H9 (cell line): ENCODE data around the gene SPARCL1. TPM values are rescaled to one million over a fixed set of nuclear protein-coding genes. Genes with fewer than 3 reads are reported as not detected.

Experiments used
- DNase-seq: peaks from one replicate; pipeline ENCODE4 v3.0.0-alpha.2; 2017
- H2AFZ ChIP-seq: one replicate; pipeline ENCODE4 v1.6.1; 2013; ENCODE audit warnings: mild to moderate bottlenecking, low read length, control low read depth, moderate library complexity
- H2AK5ac ChIP-seq: 2 replicates; pipeline ENCODE4 v1.6.1; 2013; ENCODE audit warnings: low read length, control low read depth, mixed read lengths; ENCODE audit not compliant: insufficient read length
- H2BK120ac ChIP-seq: one replicate; pipeline ENCODE4 v1.6.1; 2013; ENCODE audit warnings: low read depth, mild to moderate bottlenecking, low read length, control low read depth, inconsistent platforms; ENCODE audit not compliant: poor library complexity, severe bottlenecking
- H2BK12ac ChIP-seq: 2 replicates; pipeline ENCODE4 v1.6.1; 2013; ENCODE audit warnings: low read length, control low read depth, mixed read lengths, low read depth; ENCODE audit not compliant: insufficient read length
- H2BK15ac ChIP-seq: 2 replicates; pipeline ENCODE4 v1.6.1; 2013; ENCODE audit warnings: low read depth, low read length, control low read depth
- H2BK20ac ChIP-seq: one replicate; pipeline ENCODE4 v1.6.1; 2013; ENCODE audit warnings: low read depth, mild to moderate bottlenecking, low read length, control low read depth, inconsistent platforms; ENCODE audit not compliant: poor library complexity, severe bottlenecking
- H2BK5ac ChIP-seq: 2 replicates; pipeline ENCODE4 v1.6.1; 2013; ENCODE audit warnings: low read length, control low read depth, mixed read lengths; ENCODE audit not compliant: insufficient read length
- H3K14ac ChIP-seq: 2 replicates; pipeline ENCODE4 v1.6.1; 2013; ENCODE audit warnings: low read length, control low read depth; ENCODE audit not compliant: insufficient read depth
- H3K18ac ChIP-seq: 2 replicates; pipeline ENCODE4 v1.6.1; 2013; ENCODE audit warnings: low read depth, mild to moderate bottlenecking, mixed read lengths, low read length, control low read depth; ENCODE audit not compliant: insufficient read length
- H3K23ac ChIP-seq: 2 replicates; pipeline ENCODE4 v1.6.1; 2013; ENCODE audit warnings: low read length, control low read depth, mixed read lengths, low read depth; ENCODE audit not compliant: insufficient read length
- H3K23me2 ChIP-seq: 2 replicates; pipeline ENCODE4 v1.6.1; 2013; ENCODE audit warnings: low read depth, mild to moderate bottlenecking, mixed read lengths, low read length, control low read depth; ENCODE audit not compliant: insufficient read length, poor library complexity, severe bottlenecking
- H3K27ac ChIP-seq: 2 replicates; pipeline ENCODE4 v1.5.1; 2013; ENCODE audit warnings: low read length, control low read depth, mixed read lengths, low read depth; ENCODE audit not compliant: insufficient read length
- H3K27me3 ChIP-seq: 2 replicates; pipeline ENCODE4 v1.6.1; 2013; ENCODE audit warnings: low read length, control low read depth, inconsistent platforms; ENCODE audit not compliant: insufficient read depth
- H3K4ac ChIP-seq: 2 replicates; pipeline ENCODE4 v1.6.1; 2013; ENCODE audit warnings: low read depth, mild to moderate bottlenecking, control low read depth, inconsistent platforms, low read length, moderate library complexity
- H3K4me1 ChIP-seq: 2 replicates; pipeline ENCODE4 v1.6.1; 2013; ENCODE audit warnings: low read length, control low read depth, inconsistent platforms; ENCODE audit not compliant: insufficient read depth
- H3K4me2 ChIP-seq: 2 replicates; pipeline ENCODE4 v1.6.1; 2013; ENCODE audit warnings: low read length, control low read depth, mixed read lengths; ENCODE audit not compliant: insufficient read length, insufficient read depth
- H3K56ac ChIP-seq: 2 replicates; pipeline ENCODE4 v1.6.1; 2013; ENCODE audit warnings: low read depth, mild to moderate bottlenecking, mixed read lengths, low read length, control low read depth; ENCODE audit not compliant: insufficient read length
- H3K79me1 ChIP-seq: 2 replicates; pipeline ENCODE4 v1.6.1; 2013; ENCODE audit warnings: low read depth, mild to moderate bottlenecking, moderate library complexity, low read length, control low read depth, inconsistent platforms; ENCODE audit not compliant: insufficient read depth, poor library complexity, severe bottlenecking
- H3K79me2 ChIP-seq: 2 replicates; pipeline ENCODE4 v1.6.1; 2013; ENCODE audit warnings: low read length, control low read depth, inconsistent platforms; ENCODE audit not compliant: insufficient read depth
- H3K9ac ChIP-seq: 2 replicates; pipeline ENCODE4 v1.6.1; 2013; ENCODE audit warnings: low read length, control low read depth, mixed read lengths; ENCODE audit not compliant: insufficient read length; ENCODE audit errors: extremely low read depth
- H3K9me3 ChIP-seq: one replicate; pipeline ENCODE4 v1.6.1; 2013; ENCODE audit warnings: low read depth, low read length, inconsistent platforms; ENCODE audit not compliant: control insufficient read depth
- H3T11ph ChIP-seq: one replicate; pipeline ENCODE4 v1.6.1; 2013; ENCODE audit warnings: mild to moderate bottlenecking, low read length, control low read depth, inconsistent platforms
- H4K20me1 ChIP-seq: one replicate; pipeline ENCODE4 v1.6.1; 2013; ENCODE audit not compliant: control insufficient read depth, insufficient read length, insufficient read depth
- H4K5ac ChIP-seq: 2 replicates; pipeline ENCODE4 v1.6.1; 2013; ENCODE audit warnings: low read depth, mild to moderate bottlenecking, mixed read lengths, low read length, control low read depth; ENCODE audit not compliant: insufficient read length
- H4K8ac ChIP-seq: replicated peaks from 2 replicates; pipeline ENCODE4 v1.6.1; 2013; ENCODE audit warnings: low read length, control low read depth, mixed read lengths, low read depth; ENCODE audit not compliant: insufficient read length
- H4K91ac ChIP-seq: 2 replicates; pipeline ENCODE4 v1.6.1; 2013; ENCODE audit warnings: low read depth, mild to moderate bottlenecking, moderate library complexity, mixed read lengths, low read length, control low read depth; ENCODE audit not compliant: insufficient read length
- H3K27ac Mint-ChIP-seq, 3 experiments: 2 replicates in 2 of 3; 3 replicates in 1 of 3; pipeline ENCODE4 v1.8.0; 2020 to 2021; ENCODE audit warnings: mixed read lengths in 3 of 3, mild to moderate bottlenecking in 1 of 3, moderate library complexity in 1 of 3
- H3K27me3 Mint-ChIP-seq: 2 replicates; pipeline ENCODE4 v1.8.0; 2021; ENCODE audit warnings: low read depth, mild to moderate bottlenecking, moderate library complexity, mixed read lengths
- H3K36me3 Mint-ChIP-seq, 3 experiments: 2 replicates in 2 of 3; 3 replicates in 1 of 3; pipeline ENCODE4 v1.8.0; 2020 to 2021; ENCODE audit warnings: low read depth in 3 of 3, mixed read lengths in 3 of 3; ENCODE audit not compliant: insufficient read depth in 1 of 3
- H3K4me1 Mint-ChIP-seq, 2 experiments: 2 replicates each; pipeline ENCODE4 v1.8.0; 2020; ENCODE audit warnings: mixed read lengths in 2 of 2
- H3K4me3 Mint-ChIP-seq, 2 experiments: 2 replicates in 1 of 2; 3 replicates in 1 of 2; pipeline ENCODE4 v1.8.0; 2020 to 2021; ENCODE audit warnings: mild to moderate bottlenecking in 2 of 2, mixed read lengths in 2 of 2, moderate library complexity in 1 of 2
- H3K9me3 Mint-ChIP-seq, 2 experiments: 2 replicates in 1 of 2; 3 replicates in 1 of 2; pipeline ENCODE4 v1.8.0; 2020; ENCODE audit warnings: mild to moderate bottlenecking in 2 of 2, mixed read lengths in 2 of 2, moderate library complexity in 1 of 2
- WGBS: extraction: QIAGEN DNeasy Blood & Tissue Kit; methylation state at CpG from one replicate; pipeline ENCODE4 v1.1.7; 2013; ENCODE audit warnings: missing lambda C conversion rate, low lambda C conversion rate, mixed read lengths; ENCODE audit not compliant: insufficient read length; ENCODE audit errors: extremely low coverage; 5-methylcytosine and 5-hydroxymethylcytosine counted together
- total RNA-seq: library from RNA; stranded (reverse); gene quantifications from 2 replicates; pipeline ENCODE4 v1.2.1, GENCODE V29; 2021
- TF ChIP-seq, protein P1 (sequence below): fragments of 200-600 bp; sonication (generic); conservative IDR thresholded peaks from 3 replicates; pipeline ENCODE4 v1.8.0; 2021; ENCODE audit warnings: antibody characterized with exemption, mild to moderate bottlenecking

The SPARCL1 gene
- total RNA-seq, 1 experiment from 2014 or later, result 0.17 TPM

DNA sequence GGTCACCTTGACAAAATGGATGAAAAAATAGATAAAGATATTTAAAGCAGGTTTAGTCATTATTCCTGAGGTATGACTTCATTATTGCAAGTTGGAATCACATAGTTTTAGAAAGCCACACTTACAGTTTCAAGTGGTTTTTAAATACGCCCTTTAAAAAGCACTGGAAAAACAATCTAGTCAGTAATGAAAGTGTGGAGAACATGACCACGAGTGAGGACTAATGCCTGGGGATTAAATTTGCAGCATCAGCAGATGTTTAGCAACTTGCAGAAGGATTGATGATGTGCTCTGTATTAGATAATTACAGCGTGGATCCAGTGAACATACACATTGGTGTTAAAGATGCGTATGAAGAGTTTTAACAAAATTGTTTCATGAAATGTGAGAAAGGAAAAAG, 5.9 kb downstream of the SPARCL1 start:
- H3K36me3 Mint-ChIP-seq, result peaks cover 10 to 16% (median 11%) of the 10 kb centered on the region in 3 experiments
- Histone ChIP-seq H3K79me2 (no peaks in the 10 kb centered on the region), H4K20me1 (no peaks in the 10 kb centered on the region), H3K4me2 (no peak overlapping the region), H2BK120ac (no peak overlapping the region), H3K4me1 (peaks cover 8% of the 10 kb centered on the region), H3K18ac (no peak overlapping the region), H2BK15ac (no peak overlapping the region), H2BK5ac (no peak overlapping the region), H4K8ac (no peak overlapping the region), H3K56ac (no peak overlapping the region), H3K9me3 (no peaks in the 10 kb centered on the region), H3K27me3 (no peaks in the 10 kb centered on the region), H3K23me2 (no peaks in the 10 kb centered on the region), H3T11ph (no peak overlapping the region), H3K23ac (no peak overlapping the region), H2BK12ac (no peak overlapping the region), H2AFZ (no peak overlapping the region), H3K27ac (no peak overlapping the region), H3K14ac (no peak overlapping the region), H2AK5ac (no peak overlapping the region), H2BK20ac (no peak overlapping the region), H3K9ac (no peak overlapping the region), H4K5ac (no peak overlapping the region), H4K91ac (no peak overlapping the region), H3K4ac (no peak overlapping the region), H3K79me1 (no peaks in the 10 kb centered on the region)
- H3K9me3 Mint-ChIP-seq, result peaks cover 18% of the 10 kb centered on the region in 2 experiments
- no peak for DNase-seq
- TF ChIP-seq, protein P1, sequence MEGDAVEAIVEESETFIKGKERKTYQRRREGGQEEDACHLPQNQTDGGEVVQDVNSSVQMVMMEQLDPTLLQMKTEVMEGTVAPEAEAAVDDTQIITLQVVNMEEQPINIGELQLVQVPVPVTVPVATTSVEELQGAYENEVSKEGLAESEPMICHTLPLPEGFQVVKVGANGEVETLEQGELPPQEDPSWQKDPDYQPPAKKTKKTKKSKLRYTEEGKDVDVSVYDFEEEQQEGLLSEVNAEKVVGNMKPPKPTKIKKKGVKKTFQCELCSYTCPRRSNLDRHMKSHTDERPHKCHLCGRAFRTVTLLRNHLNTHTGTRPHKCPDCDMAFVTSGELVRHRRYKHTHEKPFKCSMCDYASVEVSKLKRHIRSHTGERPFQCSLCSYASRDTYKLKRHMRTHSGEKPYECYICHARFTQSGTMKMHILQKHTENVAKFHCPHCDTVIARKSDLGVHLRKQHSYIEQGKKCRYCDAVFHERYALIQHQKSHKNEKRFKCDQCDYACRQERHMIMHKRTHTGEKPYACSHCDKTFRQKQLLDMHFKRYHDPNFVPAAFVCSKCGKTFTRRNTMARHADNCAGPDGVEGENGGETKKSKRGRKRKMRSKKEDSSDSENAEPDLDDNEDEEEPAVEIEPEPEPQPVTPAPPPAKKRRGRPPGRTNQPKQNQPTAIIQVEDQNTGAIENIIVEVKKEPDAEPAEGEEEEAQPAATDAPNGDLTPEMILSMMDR, result no peak
- H3K27ac Mint-ChIP-seq, result no peak overlapping the region
- H3K4me3 Mint-ChIP-seq, result no peak overlapping the region
- no CpG with 5 or more reads among the region's 4 CpGs for WGBS
- H3K4me1 Mint-ChIP-seq, result peaks cover 45% of the 10 kb centered on the region in 2 experiments
- H3K27me3 Mint-ChIP-seq, result peaks cover 25% of the 10 kb centered on the region
